C4-2B (cell line): Measurements from ENCODE around the gene SLC50A1.
"Not testable (repeated sequence)": the region's sequence is repeated elsewhere in the genome, so short reads cannot be mapped to it uniquely, and the experiment has no call there.

Source experiments
- H3K27ac ChIP-seq: fragments of 450-650 bp; 2 replicates; pipeline ENCODE4 v1.5.1; 2017
- CTCF ChIP-seq: fragments of 450-650 bp; conservative IDR thresholded peaks from 2 replicates; pipeline ENCODE4 v1.5.1; 2017; ENCODE audit warnings: mild to moderate bottlenecking
- ZFX ChIP-seq: fragments of 450-650 bp; IDR thresholded peaks from 2 replicates; pipeline ENCODE4 v1.6.1; 2017

Gene SLC50A1

GRCh38 chr1:155166471-155167165 lies 31.0 kb downstream of the SLC50A1 start:
- TF ChIP-seq ZFX (no peak), CTCF (no peak)
- no peak overlapping the region for H3K27ac ChIP-seq

GRCh38 chr1:155167166-155168104 lies 31.8 kb downstream of the SLC50A1 start:
- TF ChIP-seq ZFX (no peak), CTCF (peak; percentile 95)

GRCh38 chr1:155168105-155168445 lies 32.4 kb downstream of the SLC50A1 start:
- not testable (repeated sequence) for H3K27ac ChIP-seq
- TF ChIP-seq CTCF, result peak; percentile 44

More at GRCh38 chr1:155167166-155168104, 31.8 kb downstream of the SLC50A1 start:
- no peak overlapping the region for H3K27ac ChIP-seq

- H3K27ac ChIP-seq, result no peak overlapping the region
- no peak for TF ChIP-seq ZFX
- no peak for TF ChIP-seq CTCF
These were observed 33.0 kb downstream of the SLC50A1 start for GRCh38 chr1:155168456-155169210.

- no peak overlapping the region for H3K27ac ChIP-seq
- no peak for TF ChIP-seq ZFX
- no peak for TF ChIP-seq CTCF
These were observed 33.9 kb downstream of the SLC50A1 start for GRCh38 chr1:155169541-155169940.

- TF ChIP-seq CTCF (no peak), ZFX (no peak)
- no peak overlapping the region for H3K27ac ChIP-seq
These were observed 34.6 kb downstream of the SLC50A1 start for GRCh38 chr1:155170101-155170785.
